CD14-positive monocyte (primary cell): ENCODE results near the gene TRAF3. TPM values are rescaled to one million over a fixed set of nuclear protein-coding genes. Genes with fewer than 3 reads are reported as not detected.

Experiments
- DNase-seq, 3 donors: peaks; one replicate each; pipeline ENCODE4 v3.0.0-alpha.2; 2011 to 2022
- H2AFZ ChIP-seq: 2 replicates; pipeline ENCODE4 v1.6.0; 2012; ENCODE audit warnings: mild to moderate bottlenecking, low read depth, low read length, inconsistent platforms; ENCODE audit not compliant: insufficient read depth, poor library complexity, severe bottlenecking
- H3K27ac ChIP-seq, 2 donors: 1 replicate in 1 of 2; 2 replicates in 1 of 2; pipeline ENCODE4 v1.5.1; 2012 to 2013; ENCODE audit warnings: low read length in 2 of 2, control low read depth in 1 of 2, inconsistent platforms in 1 of 2, low read depth in 1 of 2, mild to moderate bottlenecking in 1 of 2
- H3K27me3 ChIP-seq, 2 donors: one replicate each; pipeline versions ENCODE4 v1.6.0 to v1.6.1; 2011 to 2013; ENCODE audit warnings: low read length in 2 of 2; ENCODE audit not compliant: control insufficient read depth in 2 of 2, insufficient read depth in 2 of 2
- H3K36me3 ChIP-seq, 2 donors: replicated peaks in 1 of 2; 1 replicate in 1 of 2; 2 replicates in 1 of 2; pipeline versions ENCODE4 v1.5.1 to v1.6.1; 2012 to 2013; ENCODE audit warnings: low read length in 2 of 2, control low read depth in 1 of 2, inconsistent platforms in 1 of 2, mild to moderate bottlenecking in 1 of 2; ENCODE audit not compliant: insufficient read depth in 2 of 2, control insufficient read depth in 1 of 2
- H3K4me1 ChIP-seq, 2 donors: 1 replicate in 1 of 2; 2 replicates in 1 of 2; pipeline versions ENCODE4 v1.5.1 to v1.6.1; 2012 to 2013; ENCODE audit warnings: low read length in 2 of 2, control low read depth in 1 of 2, inconsistent platforms in 1 of 2, mild to moderate bottlenecking in 1 of 2, moderate library complexity in 1 of 2; ENCODE audit not compliant: insufficient read depth in 2 of 2, control insufficient read depth in 1 of 2
- H3K4me2 ChIP-seq: replicated peaks from 2 replicates; pipeline ENCODE3; 2012; ENCODE audit warnings: low read length, moderate library complexity, mild to moderate bottlenecking; ENCODE audit not compliant: poor library complexity, severe bottlenecking; ENCODE audit errors: extremely low read depth
- H3K4me3 ChIP-seq, 3 experiments: fragments of 200-600 bp in 1 of 3; sonication (generic) in 1 of 3; replicated peaks in 1 of 3; 1 replicate in 2 of 3; 2 replicates in 1 of 3; pipeline ENCODE4 v1.5.1; 2011 to 2013; ENCODE audit warnings: low read length in 3 of 3, mild to moderate bottlenecking in 3 of 3, control low read depth in 2 of 3, low read depth in 2 of 3, inconsistent platforms in 1 of 3, moderate library complexity in 1 of 3
- H3K79me2 ChIP-seq: 2 replicates; pipeline ENCODE4 v1.6.0; 2012; ENCODE audit warnings: mild to moderate bottlenecking, control low read depth, inconsistent platforms, low read length, moderate library complexity; ENCODE audit not compliant: insufficient read depth
- H3K9ac ChIP-seq: 2 replicates; pipeline ENCODE4 v1.6.0; 2017; ENCODE audit warnings: low read length, mild to moderate bottlenecking; ENCODE audit not compliant: insufficient read depth, poor library complexity, severe bottlenecking
- H3K9me3 ChIP-seq, 2 donors: replicated peaks in 1 of 2; 1 replicate in 1 of 2; 2 replicates in 1 of 2; pipeline versions ENCODE4 v1.5.1 to v1.6.1; 2012 to 2013; ENCODE audit warnings: low read length in 2 of 2, control low read depth in 1 of 2; ENCODE audit not compliant: control insufficient read depth in 1 of 2, insufficient read depth in 1 of 2
- H4K20me1 ChIP-seq: 2 replicates; pipeline ENCODE4 v1.6.0; 2012; ENCODE audit warnings: mild to moderate bottlenecking, low read length, control low read depth, moderate library complexity; ENCODE audit not compliant: insufficient read depth
- H3K27ac Mint-ChIP-seq, 7 donors: one replicate each; pipeline ENCODE4 v1.8.0; 2020; ENCODE audit warnings: mild to moderate bottlenecking in 7 of 7, mixed read lengths in 7 of 7, moderate library complexity in 6 of 7, inconsistent platforms in 2 of 7
- H3K27me3 Mint-ChIP-seq, 3 donors: one replicate each; pipeline ENCODE4 v1.8.0; 2021 to 2022; ENCODE audit warnings: low read depth in 3 of 3, mild to moderate bottlenecking in 3 of 3, mixed read lengths in 3 of 3, moderate library complexity in 3 of 3, inconsistent platforms in 1 of 3
- H3K36me3 Mint-ChIP-seq, 2 donors: one replicate each; pipeline ENCODE4 v1.8.0; 2020; ENCODE audit warnings: mixed read lengths in 2 of 2, inconsistent platforms in 1 of 2, mild to moderate bottlenecking in 1 of 2
- H3K4me1 Mint-ChIP-seq: one replicate; pipeline ENCODE4 v1.8.0; 2020; ENCODE audit warnings: mild to moderate bottlenecking, mixed read lengths
- H3K4me3 Mint-ChIP-seq, 2 donors: one replicate each; pipeline ENCODE4 v1.8.0; 2020; ENCODE audit warnings: mild to moderate bottlenecking in 2 of 2, mixed read lengths in 2 of 2, moderate library complexity in 1 of 2
- H3K9me3 Mint-ChIP-seq, 7 donors: one replicate each; pipeline ENCODE4 v1.8.0; 2020 to 2022; ENCODE audit warnings: mixed read lengths in 7 of 7, mild to moderate bottlenecking in 6 of 7, moderate library complexity in 6 of 7, inconsistent platforms in 2 of 7
- WGBS: methylation state at CpG from one replicate; pipeline ENCODE4 v1.1.5; 2013; ENCODE audit warnings: missing lambda C conversion rate; ENCODE audit not compliant: insufficient coverage; 5-methylcytosine and 5-hydroxymethylcytosine counted together
- intact Hi-C, 2 donors: fragments of 100-400 bp; cut with micrococcal nuclease; formaldehyde crosslinking; loops; one replicate each; pipeline versions ENCODE4 v1.15.0 to v1.15.1; 2023
- polyA plus RNA-seq, 3 donors: library from polyadenylated mRNA; depleted of rRNA in 1 of 3; unstranded in 2 of 3; stranded (reverse) in 1 of 3; fragments of 300-500 nt in 2 of 3; fragments of >200 nt in 1 of 3; fragmentation: Illumina TruSeq in 2 of 3; gene quantifications; 1 replicate in 2 of 3; 2 replicates in 1 of 3; pipeline ENCODE4 v1.2.3, GENCODE V29; 2012 to 2021
- TF ChIP-seq, protein P1 (sequence below): fragments of 200-600 bp; IDR thresholded peaks from one replicate; pipeline ENCODE4 v1.8.0; 2022; ENCODE audit warnings: antibody characterized with exemption, mild to moderate bottlenecking

The TRAF3 gene
- polyA plus RNA-seq, 3 donors = 12.0 to 37.6 (median 17.3) TPM

DNA sequence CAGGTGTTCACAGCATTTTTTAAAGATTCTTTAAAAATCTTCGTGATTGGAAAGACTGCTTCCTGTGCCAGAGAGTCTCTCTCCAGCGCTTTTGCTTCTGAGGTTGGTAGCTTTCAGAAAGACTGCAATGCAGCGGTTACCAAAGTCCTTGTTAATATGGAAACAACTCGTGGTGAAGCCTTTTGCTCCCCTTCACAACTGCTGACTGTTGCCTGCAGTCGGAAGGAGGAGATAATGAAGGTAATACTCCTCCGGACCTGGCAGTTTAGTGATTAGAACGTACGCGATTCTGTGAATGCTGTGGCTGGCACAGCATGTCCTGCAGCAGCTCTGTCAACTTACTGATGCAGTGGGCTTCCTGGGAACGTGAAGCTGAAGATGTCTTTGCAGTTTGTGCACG, 50.9 kb downstream of the TRAF3 start:
- Mint-ChIP-seq H3K27ac (no peak overlapping the region), H3K27me3 (peaks cover 0 to 2% (median 1%) of the 10 kb centered on the region in 3 donors), H3K9me3 (no peaks in the 10 kb centered on the region), H3K4me1 (peaks cover 9% of the 10 kb centered on the region), H3K36me3 (peaks cover 33 to 40% of the 10 kb centered on the region in 2 donors), H3K4me3 (no peak overlapping the region)
- intact Hi-C loops = no loop called here
- H2AFZ ChIP-seq = no peak overlapping the region
- peaks cover 74% of the 10 kb centered on the region for H3K79me2 ChIP-seq
- TF ChIP-seq, protein P1, sequence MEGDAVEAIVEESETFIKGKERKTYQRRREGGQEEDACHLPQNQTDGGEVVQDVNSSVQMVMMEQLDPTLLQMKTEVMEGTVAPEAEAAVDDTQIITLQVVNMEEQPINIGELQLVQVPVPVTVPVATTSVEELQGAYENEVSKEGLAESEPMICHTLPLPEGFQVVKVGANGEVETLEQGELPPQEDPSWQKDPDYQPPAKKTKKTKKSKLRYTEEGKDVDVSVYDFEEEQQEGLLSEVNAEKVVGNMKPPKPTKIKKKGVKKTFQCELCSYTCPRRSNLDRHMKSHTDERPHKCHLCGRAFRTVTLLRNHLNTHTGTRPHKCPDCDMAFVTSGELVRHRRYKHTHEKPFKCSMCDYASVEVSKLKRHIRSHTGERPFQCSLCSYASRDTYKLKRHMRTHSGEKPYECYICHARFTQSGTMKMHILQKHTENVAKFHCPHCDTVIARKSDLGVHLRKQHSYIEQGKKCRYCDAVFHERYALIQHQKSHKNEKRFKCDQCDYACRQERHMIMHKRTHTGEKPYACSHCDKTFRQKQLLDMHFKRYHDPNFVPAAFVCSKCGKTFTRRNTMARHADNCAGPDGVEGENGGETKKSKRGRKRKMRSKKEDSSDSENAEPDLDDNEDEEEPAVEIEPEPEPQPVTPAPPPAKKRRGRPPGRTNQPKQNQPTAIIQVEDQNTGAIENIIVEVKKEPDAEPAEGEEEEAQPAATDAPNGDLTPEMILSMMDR = no peak
- H3K4me1 ChIP-seq = no peaks in the 10 kb centered on the region
- no peak overlapping the region for H3K4me2 ChIP-seq
- 99% methylated on average over 8 of the region's 11 CpGs for WGBS
- no peaks in the 10 kb centered on the region for H3K9me3 ChIP-seq
- H3K36me3 ChIP-seq = peaks cover 13 to 55% of the 10 kb centered on the region in 2 donors
- H3K9ac ChIP-seq = no peak overlapping the region
- H4K20me1 ChIP-seq = peaks cover 99% of the 10 kb centered on the region
- no peak for DNase-seq
- H3K27ac ChIP-seq = no peak overlapping the region
- H3K27me3 ChIP-seq = no peaks in the 10 kb centered on the region
- no peak overlapping the region for H3K4me3 ChIP-seq

DNA sequence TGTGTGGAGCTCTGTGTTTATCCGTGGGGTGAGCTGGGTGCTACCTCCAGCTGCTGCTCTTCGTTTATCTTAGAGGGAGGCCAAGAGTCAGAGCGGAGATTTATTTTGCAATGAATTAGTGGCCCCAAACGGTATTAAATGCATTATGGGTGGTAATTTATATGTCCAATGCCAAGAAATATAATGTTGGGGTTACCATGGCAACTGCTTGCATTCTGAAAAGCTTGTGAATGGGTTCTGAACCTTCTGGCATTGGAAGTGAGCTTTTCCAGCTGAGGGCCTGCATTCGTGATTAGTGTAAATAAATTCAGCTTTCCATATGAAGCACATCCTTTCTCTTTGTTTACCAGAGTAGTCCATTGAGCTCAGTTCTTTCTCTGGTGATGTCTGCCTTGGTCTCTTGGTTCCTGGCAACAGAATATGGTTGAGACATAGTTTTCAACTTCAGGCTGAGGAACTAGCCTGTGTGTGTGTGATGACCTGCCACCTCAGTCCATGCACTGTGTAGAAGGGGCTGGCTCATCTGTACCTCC, 51.8 kb downstream of the TRAF3 start:
- Histone ChIP-seq H3K4me1 (no peaks in the 10 kb centered on the region), H3K36me3 (peaks cover 16 to 64% of the 10 kb centered on the region in 2 donors), H4K20me1 (peaks cover 99% of the 10 kb centered on the region), H3K9me3 (no peaks in the 10 kb centered on the region), H2AFZ (no peak overlapping the region), H3K4me3 (no peak overlapping the region), H3K4me2 (no peak overlapping the region), H3K79me2 (peaks cover 65% of the 10 kb centered on the region), H3K27me3 (no peaks in the 10 kb centered on the region), H3K9ac (no peak overlapping the region), H3K27ac (no peak overlapping the region)
- Mint-ChIP-seq H3K36me3 (peaks cover 40 to 48% of the 10 kb centered on the region in 2 donors), H3K9me3 (no peaks in the 10 kb centered on the region), H3K4me3 (no peak overlapping the region), H3K27ac (peak overlapping the region in 3 of 7 donors; percentile 20 to 77 (median 22)), H3K4me1 (peaks cover 9% of the 10 kb centered on the region), H3K27me3 (peaks cover 0 to 2% (median 1%) of the 10 kb centered on the region in 3 donors)
- 90% methylated on average over 4 of the region's 5 CpGs for WGBS
- TF ChIP-seq, protein P1 = no peak
- intact Hi-C loops = no loop called here
- DNase-seq = no peak
